Stimulated activated effector memory CD8-positive, alpha-beta T cell treated with anti-CD3 and anti-CD28 coated beads, Interleukin-12 subunit alpha, Interleukin-12 subunit beta, amount 100 ng/mL, for 72 hours (primary cell): Measurements from ENCODE around the gene NDUFA5.

Source experiments
- ATAC-seq: fragments of 150-1000 bp; cut with Tn5 transposase; 2 replicates; pipeline ENCODE4 v1.10.0; 2021
- DNase-seq, 2 donors: peaks; one replicate each; pipeline ENCODE4 v3.0.0; 2021 to 2022; ENCODE audit warnings: low spot score in 2 of 2
- H3K27ac Mint-ChIP-seq: one replicate; pipeline ENCODE4 v1.8.0; 2022; ENCODE audit warnings: mild to moderate bottlenecking, mixed read lengths
- H3K36me3 Mint-ChIP-seq: one replicate; pipeline ENCODE4 v1.8.0; 2022; ENCODE audit warnings: mild to moderate bottlenecking, mixed read lengths
- H3K4me1 Mint-ChIP-seq: one replicate; pipeline ENCODE4 v1.8.0; 2022; ENCODE audit warnings: mixed read lengths
- H3K4me3 Mint-ChIP-seq: one replicate; pipeline ENCODE4 v1.8.0; 2022; ENCODE audit warnings: mild to moderate bottlenecking, mixed read lengths
- H3K9me3 Mint-ChIP-seq: one replicate; pipeline ENCODE4 v1.8.0; 2022; ENCODE audit warnings: mixed read lengths

Gene NDUFA5

DNA sequence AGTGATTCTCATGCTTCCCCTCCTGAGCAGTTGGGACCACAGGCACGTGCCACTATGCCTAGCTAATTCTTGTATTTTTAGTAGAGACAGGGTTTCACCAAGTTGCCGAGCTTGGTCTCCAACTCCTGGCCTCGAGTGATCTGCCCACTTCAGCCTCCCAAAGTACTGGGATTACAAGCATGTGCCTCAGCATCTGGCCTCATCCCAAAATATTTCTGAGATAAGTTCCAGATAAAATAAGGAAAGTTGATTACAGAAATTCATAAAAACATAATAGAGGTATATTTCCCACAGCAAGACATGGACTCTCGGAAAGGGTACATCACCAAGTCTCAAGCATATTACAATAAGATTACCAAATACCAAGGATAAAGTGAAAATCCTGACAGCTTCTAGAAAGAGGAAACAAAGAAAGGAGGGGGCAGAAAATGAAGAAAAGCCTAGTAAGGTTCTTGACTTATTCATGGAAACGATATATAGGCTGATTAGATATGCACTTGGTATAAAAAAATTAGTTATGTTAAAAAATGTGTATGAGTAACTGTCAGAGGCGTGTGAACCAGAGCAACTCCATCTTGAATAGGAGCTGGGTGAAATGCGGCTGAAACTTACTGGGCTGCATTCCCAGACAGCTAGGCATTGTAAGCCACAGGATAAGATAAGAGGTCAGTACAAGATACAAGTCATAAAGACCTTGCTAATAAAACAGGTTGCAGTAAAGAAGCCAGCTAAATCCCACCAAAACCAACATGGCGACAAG, 58.2 kb downstream of the NDUFA5 start:
- Mint-ChIP-seq H3K27ac (no peak overlapping the region), H3K4me3 (no peak overlapping the region), H3K9me3 (no peaks in the 10 kb centered on the region), H3K36me3 (no peaks in the 10 kb centered on the region), H3K4me1 (no peaks in the 10 kb centered on the region)
- DNase-seq: no peak
- no peak for ATAC-seq

DNA sequence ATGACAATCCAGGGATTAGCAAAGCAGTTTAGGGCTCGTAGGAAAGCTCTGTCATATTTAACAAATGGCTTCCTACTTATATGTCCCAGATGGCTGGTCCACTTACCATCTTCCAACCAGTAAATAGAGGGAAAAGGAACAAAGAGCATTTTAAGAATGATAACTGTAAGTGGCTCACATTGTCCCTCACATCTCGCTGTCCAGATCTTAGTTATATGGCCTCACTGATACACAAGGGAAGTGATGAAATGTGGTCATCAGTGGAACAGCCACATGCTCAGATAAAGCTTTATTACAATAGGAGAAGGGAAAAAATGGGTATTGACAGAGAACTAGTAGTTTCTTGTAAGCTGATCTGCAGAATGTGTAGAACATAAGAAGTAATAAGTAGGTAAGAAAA, 59.0 kb downstream of the NDUFA5 start:
- DNase-seq (no peak), ATAC-seq (no peak)
- Mint-ChIP-seq H3K36me3 (no peaks in the 10 kb centered on the region), H3K4me1 (no peaks in the 10 kb centered on the region), H3K9me3 (no peaks in the 10 kb centered on the region), H3K27ac (no peak overlapping the region), H3K4me3 (no peak overlapping the region)

- Mint-ChIP-seq H3K4me3 (no peak overlapping the region), H3K27ac (no peak overlapping the region), H3K36me3 (no peaks in the 10 kb centered on the region), H3K4me1 (no peaks in the 10 kb centered on the region), H3K9me3 (no peaks in the 10 kb centered on the region)
- DNase-seq: no peak
- no peak for ATAC-seq
Observed at GRCh38 chr7:123498031-123498430, 59.6 kb downstream of the NDUFA5 start.

DNA sequence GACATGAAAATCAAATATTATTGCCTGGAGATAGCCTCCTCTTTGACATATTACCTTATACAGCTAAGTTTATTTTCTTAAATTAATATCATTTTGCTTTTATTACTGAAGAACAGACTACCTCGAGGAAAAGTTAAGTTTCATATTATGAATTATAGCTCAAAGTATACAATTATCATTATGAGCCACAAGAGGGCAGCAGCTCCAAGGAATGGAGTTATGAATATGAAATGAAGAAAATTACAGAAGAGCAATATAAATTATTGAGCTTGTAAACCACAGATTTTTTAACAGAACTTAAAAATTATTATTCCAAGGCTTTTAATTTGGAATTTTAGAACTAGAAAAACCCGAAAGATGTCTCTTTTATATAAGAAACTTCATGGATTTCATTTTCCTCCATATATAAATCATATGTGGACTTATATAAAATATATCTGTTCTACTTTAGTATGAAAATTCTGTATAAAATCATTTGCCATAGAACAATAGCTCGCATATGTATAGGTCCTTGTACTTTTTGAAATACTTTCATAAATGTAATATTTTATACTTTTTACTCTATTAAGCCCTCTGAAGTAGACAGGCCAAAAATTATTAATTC, 63.3 kb downstream of the NDUFA5 start:
- DNase-seq (no peak), ATAC-seq (no peak)
- Mint-ChIP-seq H3K9me3 (peaks cover 3% of the 10 kb centered on the region), H3K4me1 (no peaks in the 10 kb centered on the region), H3K27ac (no peak overlapping the region), H3K36me3 (no peaks in the 10 kb centered on the region), H3K4me3 (no peak overlapping the region)

DNA sequence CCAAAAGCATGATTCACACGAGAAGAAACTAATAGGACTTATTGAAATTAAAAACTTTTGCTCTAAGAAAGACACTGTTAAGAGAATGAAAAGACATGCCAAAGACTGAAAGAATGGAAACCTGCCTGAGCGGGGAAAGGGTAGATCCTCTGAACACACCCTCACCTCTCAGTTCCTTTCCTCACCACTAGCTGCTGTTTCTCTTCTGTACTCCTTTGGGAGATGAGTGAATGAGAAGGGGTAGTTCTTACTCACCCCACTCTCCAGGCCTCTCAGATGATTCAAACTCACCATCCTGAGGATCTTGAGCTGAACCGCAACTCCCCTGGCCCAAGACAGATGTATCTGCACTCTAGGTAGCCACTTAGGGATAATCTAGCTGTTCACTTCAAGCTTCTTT, 65.1 kb downstream of the NDUFA5 start:
- Mint-ChIP-seq H3K36me3 (no peaks in the 10 kb centered on the region), H3K4me1 (no peaks in the 10 kb centered on the region), H3K4me3 (no peak overlapping the region), H3K27ac (no peak overlapping the region), H3K9me3 (peaks cover 3% of the 10 kb centered on the region)
- no peak for DNase-seq
- ATAC-seq: peak; percentile 71
